Spleen (tissue), 7 donors: ENCODE results near the gene INSR.

Experiments
- POLR2A ChIP-seq, 3 donors: fragments of 450-650 bp; IDR thresholded peaks; one replicate each; pipeline ENCODE4 v1.5.1; 2017; ENCODE audit warnings: antibody characterized with exemption in 3 of 3, mild to moderate bottlenecking in 1 of 3
- TF ChIP-seq, protein P1 (sequence below), 11 experiments: fragments of 200-600 bp in 7 of 11; fragments of 450-650 bp in 4 of 11; sonication (generic) in 4 of 11; IDR thresholded peaks in 8 of 11; conservative IDR thresholded peaks in 3 of 11; 1 replicate in 7 of 11; 2 replicates in 4 of 11; pipeline versions ENCODE4 v1.4.0 to v1.8.0; 2016 to 2021; ENCODE audit warnings: antibody characterized with exemption in 11 of 11, inconsistent platforms in 4 of 11, mild to moderate bottlenecking in 1 of 11
- donor health status: DM: no; HTN: no; CAD: no; lungs with moderate emphysema.
- donor health status: DM: no; HTN: no; CAD: no.
- donor health status: DM: no; HTN: no; CAD: no.

DNA sequence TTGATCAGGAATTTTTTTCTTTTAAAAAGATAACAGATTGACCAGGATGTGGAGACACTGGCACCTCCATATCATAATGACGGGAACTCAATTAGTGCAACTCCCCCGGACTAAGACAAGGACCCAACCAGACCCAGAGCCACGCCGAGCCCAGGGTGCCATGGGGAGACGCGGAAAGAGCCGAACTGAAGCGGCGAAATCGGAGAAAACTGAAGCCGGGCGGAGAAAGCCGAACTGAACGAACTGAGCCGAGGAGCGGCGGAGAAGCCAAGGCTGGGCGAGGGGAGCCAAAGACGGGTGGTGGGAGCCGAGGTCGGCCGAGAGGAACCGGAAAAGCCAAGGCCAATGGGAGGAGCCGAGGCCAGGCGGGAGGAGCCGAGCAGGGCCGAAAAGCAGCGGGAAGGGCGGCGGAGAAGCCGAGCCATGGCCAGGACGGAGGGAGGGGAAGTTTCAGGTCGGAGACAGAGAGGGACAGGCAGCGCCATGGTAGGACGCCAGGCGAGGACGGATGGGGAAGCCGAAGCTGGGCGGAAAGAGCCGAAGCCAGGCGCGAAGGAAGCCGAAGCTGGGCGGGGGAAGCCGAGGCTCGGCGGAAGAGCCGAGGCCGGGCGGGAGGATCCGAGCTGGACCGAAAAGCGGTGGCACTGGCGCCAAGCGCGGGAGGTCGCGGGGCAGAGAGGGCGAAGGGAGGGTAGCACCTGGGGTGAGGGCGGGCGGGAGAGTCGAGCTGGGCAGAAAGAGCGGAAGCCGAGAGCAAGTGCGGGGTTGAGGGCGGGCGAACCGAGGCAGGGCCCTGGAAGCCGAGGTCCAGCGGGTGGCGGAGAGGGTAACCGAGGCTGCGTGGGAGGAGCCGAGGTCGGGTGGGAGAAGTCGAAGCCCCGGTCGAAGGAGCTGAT lies 195.3 kb downstream of the INSR start:
- TF ChIP-seq, protein P1, sequence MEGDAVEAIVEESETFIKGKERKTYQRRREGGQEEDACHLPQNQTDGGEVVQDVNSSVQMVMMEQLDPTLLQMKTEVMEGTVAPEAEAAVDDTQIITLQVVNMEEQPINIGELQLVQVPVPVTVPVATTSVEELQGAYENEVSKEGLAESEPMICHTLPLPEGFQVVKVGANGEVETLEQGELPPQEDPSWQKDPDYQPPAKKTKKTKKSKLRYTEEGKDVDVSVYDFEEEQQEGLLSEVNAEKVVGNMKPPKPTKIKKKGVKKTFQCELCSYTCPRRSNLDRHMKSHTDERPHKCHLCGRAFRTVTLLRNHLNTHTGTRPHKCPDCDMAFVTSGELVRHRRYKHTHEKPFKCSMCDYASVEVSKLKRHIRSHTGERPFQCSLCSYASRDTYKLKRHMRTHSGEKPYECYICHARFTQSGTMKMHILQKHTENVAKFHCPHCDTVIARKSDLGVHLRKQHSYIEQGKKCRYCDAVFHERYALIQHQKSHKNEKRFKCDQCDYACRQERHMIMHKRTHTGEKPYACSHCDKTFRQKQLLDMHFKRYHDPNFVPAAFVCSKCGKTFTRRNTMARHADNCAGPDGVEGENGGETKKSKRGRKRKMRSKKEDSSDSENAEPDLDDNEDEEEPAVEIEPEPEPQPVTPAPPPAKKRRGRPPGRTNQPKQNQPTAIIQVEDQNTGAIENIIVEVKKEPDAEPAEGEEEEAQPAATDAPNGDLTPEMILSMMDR (IDR thresholded peaks at IDR 0.05 in 8 of 11, conservative IDR thresholded peaks at IDR 0.05 in 3 of 11): peak in 1 of 11 experiments; percentile 22
- peak in 1 of 3 donors; percentile 48 for TF ChIP-seq POLR2A (IDR thresholded peaks at IDR 0.05)
